Thoracic aorta (tissue), 2 donors: Measurements from ENCODE around the gene GTF2F2. TPM values are rescaled to one million over a fixed set of nuclear protein-coding genes. Genes with fewer than 3 reads are reported as not detected.

ENCODE experiments used
- ATAC-seq: fragments of 150-250 bp; one replicate; pipeline ENCODE4 v1.8.0; 2017; ENCODE audit warnings: low read depth; ENCODE audit not compliant: insufficient number of reproducible peaks, low FRiP score
- DNase-seq: peaks from one replicate; pipeline ENCODE4 v3.0.0-alpha.2; 2020; ENCODE audit warnings: low spot score
- H3K27ac ChIP-seq, 2 donors: fragments of 200-600 bp; sonication (generic); 1 replicate in 1 of 2; 2 replicates in 1 of 2; pipeline ENCODE4 v1.5.1; 2016; ENCODE audit warnings: mild to moderate bottlenecking in 2 of 2, moderate library complexity in 2 of 2
- H3K27me3 ChIP-seq: fragments of 200-600 bp; sonication (generic); replicated peaks from 2 replicates; pipeline ENCODE4 v1.6.0; 2016; ENCODE audit warnings: mild to moderate bottlenecking; ENCODE audit not compliant: insufficient read depth
- H3K36me3 ChIP-seq: fragments of 200-600 bp; sonication (generic); one replicate; pipeline ENCODE4 v1.5.1; 2016
- H3K4me1 ChIP-seq, 2 donors: fragments of 200-600 bp; sonication (generic); 1 replicate in 1 of 2; 2 replicates in 1 of 2; pipeline versions ENCODE4 v1.5.1 to v1.6.0; 2016; ENCODE audit warnings: low read depth in 2 of 2, mild to moderate bottlenecking in 1 of 2; ENCODE audit not compliant: control insufficient read depth in 1 of 2
- H3K4me3 ChIP-seq: fragments of 200-600 bp; sonication (generic); 2 replicates; pipeline ENCODE4 v1.5.1; 2016; ENCODE audit warnings: mild to moderate bottlenecking
- H3K9me3 ChIP-seq: fragments of 200-600 bp; sonication (generic); 2 replicates; pipeline ENCODE4 v1.5.1; 2016
- total RNA-seq, 2 donors: library from RNA; depleted of rRNA; stranded (reverse); fragments of >200 nt; gene quantifications; one replicate each; pipeline versions ENCODE4 v1.1.0 to v1.2.3, GENCODE V29; 2016
- TF ChIP-seq, protein P1 (sequence below): fragments of 200-600 bp; sonication (generic); IDR thresholded peaks from one replicate; pipeline ENCODE4 v1.5.1; 2019; ENCODE audit warnings: antibody characterized with exemption

The GTF2F2 gene
- total RNA-seq, 2 donors from 2014 or later = 7.2 to 18.4 TPM

DNA sequence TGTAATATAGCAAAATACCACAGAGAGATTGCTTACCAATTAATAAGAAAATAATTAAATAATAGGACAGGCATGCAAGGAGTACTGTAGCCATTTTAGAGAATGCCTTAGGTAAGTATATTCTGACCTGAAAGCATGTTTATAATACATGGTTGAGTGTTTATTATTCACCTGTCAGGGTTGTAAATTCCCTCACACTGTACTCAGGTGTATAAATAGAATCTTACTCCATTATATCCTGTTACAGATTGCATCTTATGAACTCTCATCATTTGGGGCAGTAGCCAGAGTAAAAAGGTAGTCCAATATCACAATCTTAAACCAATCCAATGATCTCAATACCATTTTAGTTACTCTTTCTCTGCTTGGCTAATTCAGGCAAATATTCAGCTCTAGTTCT, 35.8 kb upstream of the GTF2F2 start:
- no peak for ATAC-seq
- no peaks in the 10 kb centered on the region for H3K4me1 ChIP-seq
- no peaks in the 10 kb centered on the region for H3K36me3 ChIP-seq
- no peak overlapping the region for H3K4me3 ChIP-seq
- DNase-seq = no peak
- no peaks in the 10 kb centered on the region for H3K27me3 ChIP-seq
- TF ChIP-seq, protein P1, sequence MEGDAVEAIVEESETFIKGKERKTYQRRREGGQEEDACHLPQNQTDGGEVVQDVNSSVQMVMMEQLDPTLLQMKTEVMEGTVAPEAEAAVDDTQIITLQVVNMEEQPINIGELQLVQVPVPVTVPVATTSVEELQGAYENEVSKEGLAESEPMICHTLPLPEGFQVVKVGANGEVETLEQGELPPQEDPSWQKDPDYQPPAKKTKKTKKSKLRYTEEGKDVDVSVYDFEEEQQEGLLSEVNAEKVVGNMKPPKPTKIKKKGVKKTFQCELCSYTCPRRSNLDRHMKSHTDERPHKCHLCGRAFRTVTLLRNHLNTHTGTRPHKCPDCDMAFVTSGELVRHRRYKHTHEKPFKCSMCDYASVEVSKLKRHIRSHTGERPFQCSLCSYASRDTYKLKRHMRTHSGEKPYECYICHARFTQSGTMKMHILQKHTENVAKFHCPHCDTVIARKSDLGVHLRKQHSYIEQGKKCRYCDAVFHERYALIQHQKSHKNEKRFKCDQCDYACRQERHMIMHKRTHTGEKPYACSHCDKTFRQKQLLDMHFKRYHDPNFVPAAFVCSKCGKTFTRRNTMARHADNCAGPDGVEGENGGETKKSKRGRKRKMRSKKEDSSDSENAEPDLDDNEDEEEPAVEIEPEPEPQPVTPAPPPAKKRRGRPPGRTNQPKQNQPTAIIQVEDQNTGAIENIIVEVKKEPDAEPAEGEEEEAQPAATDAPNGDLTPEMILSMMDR = no peak
- H3K9me3 ChIP-seq = no peaks in the 10 kb centered on the region
- no peak overlapping the region for H3K27ac ChIP-seq

- Histone ChIP-seq H3K27me3 (no peaks in the 10 kb centered on the region), H3K36me3 (no peaks in the 10 kb centered on the region), H3K4me1 (no peaks in the 10 kb centered on the region), H3K4me3 (no peak overlapping the region), H3K27ac (no peak overlapping the region), H3K9me3 (no peaks in the 10 kb centered on the region)
- TF ChIP-seq, protein P1 = no peak
- no peak for DNase-seq
- ATAC-seq = no peak
Measured at GRCh38 chr13:45086484-45086883, 33.8 kb upstream of the GTF2F2 start.

DNA sequence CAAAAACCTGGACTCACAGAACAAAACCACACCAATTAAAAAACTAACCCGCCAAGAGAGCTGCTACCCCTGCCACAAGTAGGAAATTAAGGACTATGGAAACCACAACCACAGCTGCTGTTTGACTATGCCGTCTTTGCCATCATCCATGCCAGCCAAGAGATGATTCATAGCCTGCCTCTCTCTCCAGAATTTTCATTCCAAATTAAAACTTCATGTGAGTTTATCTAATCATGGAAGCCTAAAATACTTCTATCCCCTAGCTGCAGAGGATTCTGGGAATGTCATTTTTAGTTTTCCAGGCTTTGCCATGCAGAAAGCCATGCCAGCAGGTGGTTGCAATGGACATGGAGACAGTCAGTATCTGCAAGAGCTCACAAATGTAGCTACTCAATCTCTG, 27.6 kb upstream of the GTF2F2 start:
- no peaks in the 10 kb centered on the region for H3K9me3 ChIP-seq
- H3K4me3 ChIP-seq = no peak overlapping the region
- TF ChIP-seq, protein P1 = no peak
- H3K27ac ChIP-seq = no peak overlapping the region
- ATAC-seq (no peak), DNase-seq (no peak)
- no peaks in the 10 kb centered on the region for H3K4me1 ChIP-seq
- no peaks in the 10 kb centered on the region for H3K27me3 ChIP-seq
- H3K36me3 ChIP-seq = no peaks in the 10 kb centered on the region

DNA sequence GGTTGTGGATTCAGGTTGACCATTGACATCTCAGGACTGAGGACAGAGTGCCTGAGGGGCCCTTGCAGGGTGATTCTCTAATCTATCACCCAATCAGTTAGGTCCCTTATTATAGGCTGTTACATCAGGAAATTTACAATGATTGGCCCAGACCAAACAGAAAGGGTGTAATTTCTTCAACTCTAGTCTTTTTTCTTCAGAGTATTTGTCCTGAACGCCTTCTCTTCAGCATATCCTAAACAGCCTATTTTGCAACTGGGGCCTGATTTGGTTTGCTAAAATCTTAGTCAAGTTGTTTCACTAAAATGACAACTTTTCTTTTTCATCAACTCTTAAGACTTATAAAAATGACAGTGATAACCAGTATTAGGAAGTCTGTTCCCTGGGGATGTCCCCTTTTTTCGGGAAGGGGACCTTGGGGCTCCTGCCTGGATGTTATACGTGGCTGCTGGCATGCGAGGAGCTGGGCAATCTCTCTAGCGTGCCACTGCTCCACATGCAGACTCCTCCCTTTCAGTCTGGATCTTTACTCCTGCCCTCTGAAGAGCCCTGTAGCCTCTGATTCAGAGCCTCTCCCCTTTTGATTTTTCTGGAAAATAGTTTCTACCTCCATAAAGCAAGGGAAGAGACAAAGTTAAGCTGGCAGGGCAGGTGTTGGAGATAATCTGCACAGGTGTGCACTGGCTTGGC, 19.6 kb upstream of the GTF2F2 start:
- H3K36me3 ChIP-seq = no peaks in the 10 kb centered on the region
- H3K27ac ChIP-seq = no peak overlapping the region
- no peaks in the 10 kb centered on the region for H3K9me3 ChIP-seq
- no peak for ATAC-seq
- no peaks in the 10 kb centered on the region for H3K4me1 ChIP-seq
- no peak overlapping the region for H3K4me3 ChIP-seq
- DNase-seq = no peak
- TF ChIP-seq, protein P1 = no peak
- H3K27me3 ChIP-seq = no peaks in the 10 kb centered on the region

GRCh38 chr13:45101327-45102018, 18.8 kb upstream of the GTF2F2 start:
- Histone ChIP-seq H3K27ac (no peak overlapping the region), H3K4me3 (no peak overlapping the region), H3K27me3 (no peaks in the 10 kb centered on the region), H3K9me3 (no peaks in the 10 kb centered on the region), H3K36me3 (no peaks in the 10 kb centered on the region), H3K4me1 (no peaks in the 10 kb centered on the region)
- ATAC-seq = no peak
- DNase-seq = no peak
- TF ChIP-seq, protein P1 = no peak
